ENCODE measurements around the gene UBE2E1. TPM values are rescaled to one million over a fixed set of nuclear protein-coding genes. Genes with fewer than 3 reads are reported as not detected.
A peak's percentile ranks its signal among the peaks of the same experiment; 100 is the strongest.

Gene UBE2E1
- total and polyA plus RNA-seq, 2 of the 4 experiments (the other 2 are of a cell fraction): 54.1 to 91.6 TPM

DNA sequence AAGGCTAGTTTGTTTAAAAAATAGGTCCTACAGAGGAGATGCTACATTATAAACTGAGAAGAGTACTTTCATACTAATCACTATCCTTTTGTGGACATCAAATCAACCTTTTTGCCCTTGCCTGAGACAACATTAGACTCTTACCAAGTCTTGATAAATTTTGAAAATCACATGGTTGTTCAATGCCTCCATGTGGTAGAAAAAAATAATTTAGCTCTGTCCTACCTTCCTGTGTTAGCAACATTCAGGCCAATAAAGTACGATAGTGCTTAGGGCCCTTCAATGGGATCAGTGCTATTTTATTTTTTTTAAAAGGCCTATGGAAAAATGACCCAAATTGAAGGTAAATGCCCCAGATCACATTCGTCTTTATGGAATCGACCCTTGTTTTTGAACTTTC, 5.0 kb upstream of the UBE2E1 start:
- in situ Hi-C loops (cut with MboI; ENCODE audit: low sequenced_read_pairs) (no loop called here), dilution Hi-C loops (cut with HindIII; ENCODE audit: low sequenced_read_pairs, unreplicated experiment) (no loop called here), intact Hi-C loops (cut with micrococcal nuclease) (loop anchor here (2.0 kb wide), 1 partner anchor 840 kb away; no protein-coding TSS in a partner anchor)
- DNase-seq (peak; percentile 39), ATAC-seq (ENCODE audit: low read depth) (peak; percentile 74)
- Histone ChIP-seq H3K4me3 (ENCODE audit: insufficient read depth, low read depth, low read length) (no peak overlapping the region), H4K8ac (ENCODE audit: low read depth in 2 of 2, low read length in 2 of 2) (no peak overlapping the region), H3K27me3 (ENCODE audit: control insufficient read depth, insufficient read depth, low read length) (peaks cover 4% of the 10 kb centered on the region), H2AK9ac (replicated peaks; ENCODE audit: low read depth, low read length, poor library complexity) (no peak overlapping the region), H3K9me1 (ENCODE audit: insufficient read depth, low read length) (no peaks in the 10 kb centered on the region), H3K9ac (ENCODE audit: low read depth, low read length) (no peak overlapping the region), H2AK5ac (ENCODE audit: low read depth, low read length) (no peak overlapping the region), H3K4ac (ENCODE audit: low read depth, low read length) (no peak overlapping the region), H4K5ac (ENCODE audit: low read depth, low read length) (no peak overlapping the region), H3K23ac (ENCODE audit: low read depth, low read length) (no peak overlapping the region), H2BK15ac (ENCODE audit: low read depth, low read length) (no peak overlapping the region), H3K36me3 (ENCODE audit: control insufficient read depth, insufficient read depth, low read length) (no peaks in the 10 kb centered on the region), H3K27ac (ENCODE audit: insufficient read depth, low read length) (no peak overlapping the region), H3K9me3 (ENCODE audit: control insufficient read depth, insufficient read depth, low read length) (no peaks in the 10 kb centered on the region), H3K14ac (replicated peaks; ENCODE audit: low read depth, low read length) (no peak overlapping the region), H3K4me1 (ENCODE audit: control insufficient read depth, insufficient read depth, low read length) (no peaks in the 10 kb centered on the region), H3K56ac (ENCODE audit: extremely low read depth, insufficient read depth, low read length) (no peak overlapping the region), H2BK120ac (ENCODE audit: low read depth, low read length) (no peak overlapping the region), H3K18ac (ENCODE audit: low read depth, low read length) (no peak overlapping the region), H2BK5ac (ENCODE audit: low read depth, low read length, poor library complexity, severe bottlenecking) (no peak overlapping the region), H4K20me1 (ENCODE audit: insufficient read depth, low read length) (no peaks in the 10 kb centered on the region), H2BK20ac (ENCODE audit: low read depth, low read length) (no peak overlapping the region), H3K4me2 (ENCODE audit: low read depth, low read length) (no peak overlapping the region), H4K91ac (ENCODE audit: insufficient read depth, low read depth, low read length) (no peak overlapping the region), H2AFZ (replicated peaks; ENCODE audit: low read length, poor library complexity) (no peak overlapping the region), H3K79me1 (ENCODE audit: low read depth in 1 of 2, low read length in 2 of 2) (no peaks in the 10 kb centered on the region)
- CTCF ChIA-PET: interaction anchor here (0.6 kb wide), 1 partner anchor 677 kb away, joined by 4 read pairs; no protein-coding TSS in a partner anchor
- no CpG with 5 or more reads among the region's 3 CpGs for WGBS, 2 experiments (ENCODE audit: extremely low coverage in 2 of 2, insufficient read length in 1 of 2)
- POLR2A ChIA-PET (ENCODE audit: unreplicated experiment): no interaction called here
- no TSS peak for BruUV-seq (replicated peaks)
- no peak for TF ChIP-seq RFX5 (IDR thresholded peaks at IDR 0.05; ENCODE audit: low read depth, low read length)
- TF ChIP-seq CTCF (conservative IDR thresholded peaks at IDR 0.05; ENCODE audit: low read depth, low read length): peak; percentile 42
- peak; percentile 50 for TF ChIP-seq RAD21 (IDR thresholded peaks at IDR 0.05; ENCODE audit: low read length)
